NB4 (cell line): ENCODE measurements around the gene MARS1.

Experiments
- DNase-seq: peaks from one replicate; pipeline ENCODE4 v3.0.0; 2010; ENCODE audit warnings: low read depth
- H3K4me3 ChIP-seq: one replicate; pipeline ENCODE4 v1.5.1; 2011; ENCODE audit warnings: mild to moderate bottlenecking, low read depth, low read length, moderate library complexity
- MAX ChIP-seq: IDR thresholded peaks from 2 replicates; pipeline ENCODE4 v1.6.1; 2011; ENCODE audit warnings: low read depth, low read length
- MYC ChIP-seq: IDR thresholded peaks from 2 replicates; pipeline ENCODE4 v1.6.1; 2011; ENCODE audit warnings: low read depth, low read length
- POLR2A ChIP-seq: IDR thresholded peaks from 2 replicates; pipeline ENCODE4 v1.6.1; 2011; ENCODE audit warnings: mild to moderate bottlenecking; ENCODE audit not compliant: insufficient read length; ENCODE audit errors: extremely low read depth
- TF ChIP-seq, protein P1 (sequence below): IDR thresholded peaks from one replicate; pipeline ENCODE4 v1.5.1; 2012; ENCODE audit warnings: low read depth, low read length

Gene MARS1

GRCh38 chr12:57528176-57528575, 40.3 kb downstream of the MARS1 start:
- no peak for DNase-seq
- H3K4me3 ChIP-seq: no peak overlapping the region
- TF ChIP-seq MYC (no peak), MAX (no peak), POLR2A (no peak)
- TF ChIP-seq, protein P1, sequence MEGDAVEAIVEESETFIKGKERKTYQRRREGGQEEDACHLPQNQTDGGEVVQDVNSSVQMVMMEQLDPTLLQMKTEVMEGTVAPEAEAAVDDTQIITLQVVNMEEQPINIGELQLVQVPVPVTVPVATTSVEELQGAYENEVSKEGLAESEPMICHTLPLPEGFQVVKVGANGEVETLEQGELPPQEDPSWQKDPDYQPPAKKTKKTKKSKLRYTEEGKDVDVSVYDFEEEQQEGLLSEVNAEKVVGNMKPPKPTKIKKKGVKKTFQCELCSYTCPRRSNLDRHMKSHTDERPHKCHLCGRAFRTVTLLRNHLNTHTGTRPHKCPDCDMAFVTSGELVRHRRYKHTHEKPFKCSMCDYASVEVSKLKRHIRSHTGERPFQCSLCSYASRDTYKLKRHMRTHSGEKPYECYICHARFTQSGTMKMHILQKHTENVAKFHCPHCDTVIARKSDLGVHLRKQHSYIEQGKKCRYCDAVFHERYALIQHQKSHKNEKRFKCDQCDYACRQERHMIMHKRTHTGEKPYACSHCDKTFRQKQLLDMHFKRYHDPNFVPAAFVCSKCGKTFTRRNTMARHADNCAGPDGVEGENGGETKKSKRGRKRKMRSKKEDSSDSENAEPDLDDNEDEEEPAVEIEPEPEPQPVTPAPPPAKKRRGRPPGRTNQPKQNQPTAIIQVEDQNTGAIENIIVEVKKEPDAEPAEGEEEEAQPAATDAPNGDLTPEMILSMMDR: no peak

DNA sequence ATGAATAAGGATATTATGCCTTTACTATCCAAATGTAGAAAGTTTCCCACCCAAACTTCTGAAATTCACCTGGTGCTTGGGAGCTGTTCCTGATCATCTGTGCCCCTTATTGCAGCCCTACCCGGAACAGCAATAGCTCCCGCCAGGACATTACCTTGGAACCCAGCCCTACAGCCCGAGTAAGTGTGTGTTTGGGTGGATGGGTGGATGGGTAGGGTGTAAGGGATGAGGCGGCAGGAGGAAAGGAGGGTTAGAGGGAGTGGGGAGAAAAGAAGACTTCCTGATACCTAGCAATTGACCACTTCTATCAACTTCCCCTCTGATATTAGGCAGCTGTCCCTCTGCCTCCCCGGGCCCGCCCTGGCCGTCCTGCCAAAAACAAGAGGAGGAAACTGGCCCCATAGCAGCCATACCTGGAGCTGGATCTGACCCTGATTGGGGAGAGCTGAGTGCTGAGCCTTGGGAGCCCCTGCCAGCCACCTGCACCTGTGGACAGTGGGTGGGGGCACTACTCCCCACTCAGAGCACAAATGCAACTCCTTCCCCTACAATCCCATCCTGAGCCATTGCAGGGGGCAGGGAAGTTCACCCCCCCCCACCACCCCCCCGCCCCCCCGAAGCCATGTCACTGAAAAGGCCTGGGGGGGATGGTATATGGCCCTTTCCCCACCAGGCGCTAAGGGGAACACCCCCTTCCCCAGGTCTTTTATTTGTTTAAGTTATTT, 41.1 kb downstream of the MARS1 start:
- no peak for DNase-seq
- TF ChIP-seq, protein P1: no peak
- TF ChIP-seq MYC (no peak), MAX (no peak), POLR2A (no peak)
- no peak overlapping the region for H3K4me3 ChIP-seq

- DNase-seq: no peak
- TF ChIP-seq, protein P1: no peak
- TF ChIP-seq MAX: no peak
- no peak for TF ChIP-seq MYC
- no peak for TF ChIP-seq POLR2A
- H3K4me3 ChIP-seq: no peak overlapping the region
Observed at GRCh38 chr12:57529831-57530230, 42.0 kb downstream of the MARS1 start.

GRCh38 chr12:57530396-57531142, 42.7 kb downstream of the MARS1 start:
- DNase-seq: no peak
- TF ChIP-seq MYC (no peak), POLR2A (no peak), MAX (no peak)
- TF ChIP-seq, protein P1: no peak
- H3K4me3 ChIP-seq: no peak overlapping the region

- TF ChIP-seq, protein P1: no peak
- TF ChIP-seq MAX (no peak), POLR2A (no peak), MYC (no peak)
Observed at GRCh38 chr12:57531836-57532235, 44.0 kb downstream of the MARS1 start.

More at GRCh38 chr12:57531836-57532235, 44.0 kb downstream of the MARS1 start:
- no peak overlapping the region for H3K4me3 ChIP-seq
- DNase-seq: no peak
